A673 (cell line): ENCODE data around the gene WASF2.

Experiments used
- EZH2 ChIP-seq: fragments of 200-600 bp; sonication (generic); IDR thresholded peaks from 2 replicates; pipeline ENCODE4 v1.6.1; 2017; ENCODE audit warnings: borderline replicate concordance, low read depth, mild to moderate bottlenecking, mixed read lengths, antibody characterized with exemption, low read length; ENCODE audit not compliant: poor library complexity, severe bottlenecking
- TF ChIP-seq, protein P1 (sequence below): fragments of 300-800, 200-600 bp; sonication (generic); conservative IDR thresholded peaks from 2 replicates; pipeline ENCODE4 v1.5.1; 2017; ENCODE audit warnings: low read depth, mild to moderate bottlenecking, antibody characterized with exemption, low read length, moderate library complexity, mixed read lengths

DNA sequence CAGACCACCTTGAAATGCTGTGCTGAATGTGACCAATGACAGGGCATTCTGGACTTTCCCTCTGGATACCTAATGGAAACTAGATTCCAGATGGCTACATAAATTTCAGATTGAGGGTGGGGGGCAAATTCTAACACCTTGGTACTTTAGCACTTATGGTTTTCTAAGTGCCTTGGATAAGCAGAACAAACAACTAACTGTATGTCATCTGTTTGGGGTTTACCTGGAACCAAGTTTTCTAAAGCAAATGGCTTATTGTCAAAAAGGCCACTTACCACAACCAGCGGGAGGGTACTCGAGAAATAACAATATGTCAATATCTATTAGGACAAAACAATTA lies 58.4 kb downstream of the WASF2 start:
- TF ChIP-seq, protein P1, sequence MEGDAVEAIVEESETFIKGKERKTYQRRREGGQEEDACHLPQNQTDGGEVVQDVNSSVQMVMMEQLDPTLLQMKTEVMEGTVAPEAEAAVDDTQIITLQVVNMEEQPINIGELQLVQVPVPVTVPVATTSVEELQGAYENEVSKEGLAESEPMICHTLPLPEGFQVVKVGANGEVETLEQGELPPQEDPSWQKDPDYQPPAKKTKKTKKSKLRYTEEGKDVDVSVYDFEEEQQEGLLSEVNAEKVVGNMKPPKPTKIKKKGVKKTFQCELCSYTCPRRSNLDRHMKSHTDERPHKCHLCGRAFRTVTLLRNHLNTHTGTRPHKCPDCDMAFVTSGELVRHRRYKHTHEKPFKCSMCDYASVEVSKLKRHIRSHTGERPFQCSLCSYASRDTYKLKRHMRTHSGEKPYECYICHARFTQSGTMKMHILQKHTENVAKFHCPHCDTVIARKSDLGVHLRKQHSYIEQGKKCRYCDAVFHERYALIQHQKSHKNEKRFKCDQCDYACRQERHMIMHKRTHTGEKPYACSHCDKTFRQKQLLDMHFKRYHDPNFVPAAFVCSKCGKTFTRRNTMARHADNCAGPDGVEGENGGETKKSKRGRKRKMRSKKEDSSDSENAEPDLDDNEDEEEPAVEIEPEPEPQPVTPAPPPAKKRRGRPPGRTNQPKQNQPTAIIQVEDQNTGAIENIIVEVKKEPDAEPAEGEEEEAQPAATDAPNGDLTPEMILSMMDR: no peak
- no peak for TF ChIP-seq EZH2
